AG10803 (cell line): ENCODE data around the gene FGD1.

Source experiments
- DNase-seq: peaks from one replicate; pipeline ENCODE4 v3.0.0; 2010; ENCODE audit warnings: low read depth
- H3K4me3 ChIP-seq: 2 replicates; pipeline ENCODE4 v1.5.1; 2011; ENCODE audit warnings: mild to moderate bottlenecking, low read length, control low read depth
- TF ChIP-seq, protein P1 (sequence below): conservative IDR thresholded peaks from 2 replicates; pipeline ENCODE4 v1.5.1; 2011; ENCODE audit warnings: mild to moderate bottlenecking, low read length, control low read depth, inconsistent platforms

The FGD1 gene

GRCh38 chrX:54435121-54435520, 60.9 kb downstream of the FGD1 start:
- H3K4me3 ChIP-seq = no peak overlapping the region
- no peak for DNase-seq
- TF ChIP-seq, protein P1, sequence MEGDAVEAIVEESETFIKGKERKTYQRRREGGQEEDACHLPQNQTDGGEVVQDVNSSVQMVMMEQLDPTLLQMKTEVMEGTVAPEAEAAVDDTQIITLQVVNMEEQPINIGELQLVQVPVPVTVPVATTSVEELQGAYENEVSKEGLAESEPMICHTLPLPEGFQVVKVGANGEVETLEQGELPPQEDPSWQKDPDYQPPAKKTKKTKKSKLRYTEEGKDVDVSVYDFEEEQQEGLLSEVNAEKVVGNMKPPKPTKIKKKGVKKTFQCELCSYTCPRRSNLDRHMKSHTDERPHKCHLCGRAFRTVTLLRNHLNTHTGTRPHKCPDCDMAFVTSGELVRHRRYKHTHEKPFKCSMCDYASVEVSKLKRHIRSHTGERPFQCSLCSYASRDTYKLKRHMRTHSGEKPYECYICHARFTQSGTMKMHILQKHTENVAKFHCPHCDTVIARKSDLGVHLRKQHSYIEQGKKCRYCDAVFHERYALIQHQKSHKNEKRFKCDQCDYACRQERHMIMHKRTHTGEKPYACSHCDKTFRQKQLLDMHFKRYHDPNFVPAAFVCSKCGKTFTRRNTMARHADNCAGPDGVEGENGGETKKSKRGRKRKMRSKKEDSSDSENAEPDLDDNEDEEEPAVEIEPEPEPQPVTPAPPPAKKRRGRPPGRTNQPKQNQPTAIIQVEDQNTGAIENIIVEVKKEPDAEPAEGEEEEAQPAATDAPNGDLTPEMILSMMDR = no peak

- DNase-seq = no peak
- TF ChIP-seq, protein P1 = no peak
- no peak overlapping the region for H3K4me3 ChIP-seq
These were observed 65.5 kb downstream of the FGD1 start for GRCh38 chrX:54430519-54430918.

DNA sequence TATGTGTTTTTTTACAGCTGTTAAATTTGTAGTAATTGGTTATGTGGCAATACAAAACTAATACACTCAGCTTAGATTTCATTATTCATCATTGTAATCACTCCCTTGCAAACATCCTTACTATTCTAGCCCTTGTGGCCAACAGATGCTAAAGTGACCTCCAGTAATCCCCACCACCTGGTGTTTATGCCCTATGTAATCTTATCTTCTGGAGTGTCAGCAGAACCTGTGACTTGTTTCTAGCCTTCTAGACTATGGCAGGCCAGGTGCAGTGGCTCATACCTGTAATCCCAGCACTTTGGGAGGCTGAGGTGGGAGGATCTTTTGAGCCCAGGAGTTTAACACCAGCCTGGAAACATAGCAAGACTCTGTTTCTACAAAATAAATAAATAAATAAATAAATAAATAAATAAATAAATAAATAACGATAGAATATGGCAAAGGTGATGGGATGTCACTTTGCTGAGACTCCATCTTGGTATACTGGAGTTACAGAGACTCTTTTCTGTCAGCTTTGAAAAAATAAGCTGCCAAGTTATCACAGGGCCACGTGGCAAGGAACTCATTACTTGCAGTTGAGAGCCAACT, 68.1 kb downstream of the FGD1 start:
- TF ChIP-seq, protein P1 = no peak
- no peak overlapping the region for H3K4me3 ChIP-seq
- no peak for DNase-seq

GRCh38 chrX:54423161-54423888, 72.7 kb downstream of the FGD1 start:
- TF ChIP-seq, protein P1 = no peak; the same call in 1 of the 2 replicates
- no peak for DNase-seq
- no peak overlapping the region for H3K4me3 ChIP-seq

DNA sequence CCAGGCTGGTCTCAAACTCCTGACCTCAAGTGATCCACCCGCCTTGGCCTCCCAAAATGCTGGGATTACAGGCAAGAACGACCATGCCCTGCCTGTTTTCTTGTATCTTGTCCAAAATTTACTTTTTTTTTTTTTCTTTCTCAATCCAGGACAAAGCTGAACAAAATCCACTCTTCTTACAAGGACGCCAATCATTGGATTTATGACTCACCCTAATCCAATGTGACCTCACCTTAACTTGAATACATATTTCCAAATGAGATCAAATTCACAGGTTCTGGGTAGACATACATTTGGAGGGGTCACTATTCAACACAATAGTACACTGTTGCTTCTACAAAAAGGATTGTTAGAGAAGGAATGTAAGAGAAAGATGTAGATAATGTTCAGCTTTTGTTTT, 73.9 kb downstream of the FGD1 start:
- no peak overlapping the region for H3K4me3 ChIP-seq
- DNase-seq = no peak
- TF ChIP-seq, protein P1 = no peak

GRCh38 chrX:54419559-54420302, 76.3 kb downstream of the FGD1 start:
- TF ChIP-seq, protein P1 = no peak
- DNase-seq = no peak
- no peak overlapping the region for H3K4me3 ChIP-seq

GRCh38 chrX:54416965-54417364, 79.1 kb downstream of the FGD1 start:
- TF ChIP-seq, protein P1 = no peak
- H3K4me3 ChIP-seq = no peak overlapping the region
- no peak for DNase-seq
